HG03064 (cell line): ENCODE data around the gene CNTNAP1.
A peak's percentile ranks its signal among the peaks of the same experiment; 100 is the strongest.

ENCODE experiments used
- ATAC-seq: cut with Tn5 transposase; IDR thresholded peaks from one replicate; pipeline ENCODE4 v1.9.1; 2021; ENCODE audit warnings: low read depth; ENCODE audit not compliant: unreplicated experiment

Gene CNTNAP1

DNA sequence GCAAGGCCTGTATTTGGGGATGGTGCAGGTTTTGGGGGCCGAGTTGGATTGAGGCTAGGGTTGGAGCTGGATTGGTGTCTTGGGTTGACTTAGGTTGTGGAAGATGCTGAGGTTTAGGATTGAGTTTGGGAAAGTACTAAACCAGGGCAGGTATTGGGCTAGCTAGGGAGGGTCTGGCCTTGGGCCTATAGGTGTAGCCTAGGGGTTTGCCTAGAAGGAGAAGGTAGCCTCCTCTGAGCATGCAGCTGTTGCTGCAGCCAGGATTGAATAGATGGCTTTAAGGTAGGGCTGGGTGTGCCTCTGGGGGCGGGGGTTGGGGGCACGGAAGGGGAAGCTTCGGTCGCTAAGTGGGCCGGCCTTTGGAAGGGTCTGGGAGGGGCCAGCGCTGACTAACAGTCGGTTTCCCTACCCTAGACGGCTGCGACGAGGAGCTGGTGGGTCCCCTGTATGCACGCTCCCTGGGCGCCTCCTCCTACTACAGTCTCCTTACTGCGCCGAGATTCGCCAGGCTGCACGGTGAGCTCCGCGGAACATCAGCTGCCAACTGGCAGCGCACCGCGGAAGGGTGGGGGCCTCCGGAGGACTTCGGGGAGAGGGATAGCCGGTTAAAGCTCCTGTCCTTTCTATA lies 1.2 kb downstream of the CNTNAP1 start:
- ATAC-seq = no peak

DNA sequence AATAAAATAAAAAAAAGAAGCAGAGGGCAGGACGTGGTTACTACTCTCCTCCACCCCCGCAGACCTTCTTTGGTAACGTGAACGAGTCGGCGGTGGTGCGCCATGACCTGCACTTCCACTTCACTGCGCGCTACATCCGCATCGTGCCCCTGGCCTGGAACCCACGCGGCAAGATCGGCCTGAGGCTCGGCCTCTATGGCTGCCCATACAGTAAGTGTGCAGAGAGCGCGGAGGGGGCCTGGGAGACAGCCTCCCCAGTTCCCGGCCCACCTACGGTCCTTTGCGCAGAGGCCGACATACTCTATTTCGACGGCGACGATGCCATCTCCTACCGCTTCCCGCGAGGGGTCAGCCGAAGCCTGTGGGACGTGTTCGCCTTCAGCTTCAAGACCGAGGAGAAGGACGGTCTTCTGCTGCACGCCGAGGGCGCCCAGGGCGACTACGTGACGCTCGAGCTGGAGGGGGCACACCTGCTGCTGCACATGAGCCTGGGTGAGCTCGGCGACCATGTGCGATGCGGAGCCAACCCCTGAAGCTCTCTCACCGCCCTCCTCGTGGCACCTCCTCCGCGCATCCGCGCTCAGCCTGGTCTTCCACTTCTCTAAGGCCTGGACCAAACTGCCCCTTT lies 2.7 kb downstream of the CNTNAP1 start:
- no peak for ATAC-seq

DNA sequence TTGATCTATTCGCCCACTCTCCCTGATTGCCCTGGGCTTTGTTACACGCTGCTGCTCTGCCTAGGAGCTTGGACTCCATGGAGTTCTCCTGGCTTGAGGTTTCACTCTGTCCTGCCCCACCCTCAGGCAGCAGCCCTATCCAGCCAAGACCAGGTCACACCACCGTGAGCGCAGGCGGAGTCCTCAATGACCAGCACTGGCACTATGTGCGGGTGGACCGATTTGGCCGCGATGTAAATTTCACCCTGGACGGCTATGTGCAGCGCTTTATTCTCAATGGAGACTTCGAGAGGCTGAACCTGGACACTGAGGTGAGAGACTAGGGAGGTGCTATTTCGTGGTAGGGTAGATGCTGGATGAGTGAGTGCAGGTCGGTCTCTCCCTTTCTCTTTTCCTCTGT lies 3.5 kb downstream of the CNTNAP1 start:
- no peak for ATAC-seq

DNA sequence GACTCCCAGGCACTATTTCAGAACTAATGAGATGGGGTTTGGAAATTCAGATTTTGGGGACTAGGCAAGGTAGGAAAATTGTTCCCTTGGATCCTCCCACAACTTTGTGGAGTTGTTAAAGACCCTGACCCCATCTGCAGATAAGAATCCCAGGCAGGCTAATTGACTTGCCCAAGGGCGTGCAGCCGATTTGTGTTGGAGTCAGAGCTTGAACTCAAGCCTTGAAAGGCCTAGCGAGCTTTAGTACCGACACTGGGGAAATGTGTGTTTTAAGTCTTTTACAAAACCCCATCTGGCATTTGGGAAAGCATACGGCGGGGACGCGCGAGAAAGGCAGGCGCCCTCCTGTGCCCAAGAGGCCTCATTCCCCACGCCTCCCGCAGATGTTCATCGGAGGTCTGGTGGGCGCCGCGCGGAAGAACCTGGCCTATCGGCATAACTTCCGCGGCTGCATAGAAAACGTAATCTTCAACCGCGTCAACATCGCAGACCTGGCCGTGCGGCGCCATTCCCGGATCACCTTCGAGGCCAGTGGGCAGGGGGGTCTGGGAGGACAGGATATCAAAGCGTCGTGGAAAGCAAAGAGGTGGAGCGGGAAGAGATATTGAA lies 4.3 kb downstream of the CNTNAP1 start:
- ATAC-seq = no peak

DNA sequence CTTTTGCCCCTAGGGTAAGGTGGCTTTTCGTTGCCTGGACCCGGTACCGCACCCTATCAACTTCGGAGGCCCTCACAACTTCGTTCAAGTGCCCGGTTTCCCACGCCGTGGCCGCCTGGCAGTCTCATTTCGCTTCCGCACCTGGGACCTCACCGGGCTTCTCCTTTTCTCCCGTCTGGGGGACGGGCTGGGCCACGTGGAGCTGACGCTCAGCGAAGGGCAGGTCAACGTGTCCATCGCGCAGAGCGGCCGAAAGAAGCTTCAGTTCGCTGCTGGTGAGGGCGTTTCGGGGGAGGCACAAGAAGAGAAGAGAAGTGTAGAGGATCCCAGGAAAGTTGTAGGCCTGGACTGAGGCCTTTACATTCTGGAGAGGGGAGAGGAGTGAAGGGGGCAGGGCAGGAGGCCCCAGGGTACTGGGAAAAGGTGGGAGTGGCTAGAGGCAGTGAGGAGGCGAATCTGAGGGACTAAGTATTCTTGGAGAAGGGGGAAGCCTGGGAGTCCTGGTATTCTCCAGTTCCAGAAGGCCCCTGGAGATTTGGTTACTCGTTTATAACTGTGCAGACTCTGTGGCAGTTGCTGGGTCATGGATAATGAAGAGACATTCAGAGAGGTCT lies 5.5 kb downstream of the CNTNAP1 start:
- ATAC-seq = no peak

DNA sequence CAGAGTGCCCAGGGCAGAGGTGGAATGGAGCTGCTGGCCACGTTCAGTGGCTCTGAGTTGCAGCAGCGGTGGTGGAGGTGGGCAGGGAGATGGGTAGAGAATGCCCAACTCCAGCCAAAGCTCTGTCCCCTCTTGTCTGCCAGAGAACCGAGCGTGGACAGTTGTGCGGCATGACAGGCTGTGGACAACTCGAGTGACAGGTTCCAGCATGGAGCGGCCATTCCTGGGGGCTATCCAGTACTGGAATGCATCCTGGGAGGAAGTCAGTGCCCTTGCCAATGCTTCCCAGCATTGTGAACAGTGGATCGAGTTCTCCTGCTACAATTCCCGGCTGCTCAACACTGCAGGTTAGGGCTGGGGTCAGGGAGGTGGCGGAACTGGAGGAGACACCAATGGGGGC lies 8.3 kb downstream of the CNTNAP1 start:
- no peak for ATAC-seq

DNA sequence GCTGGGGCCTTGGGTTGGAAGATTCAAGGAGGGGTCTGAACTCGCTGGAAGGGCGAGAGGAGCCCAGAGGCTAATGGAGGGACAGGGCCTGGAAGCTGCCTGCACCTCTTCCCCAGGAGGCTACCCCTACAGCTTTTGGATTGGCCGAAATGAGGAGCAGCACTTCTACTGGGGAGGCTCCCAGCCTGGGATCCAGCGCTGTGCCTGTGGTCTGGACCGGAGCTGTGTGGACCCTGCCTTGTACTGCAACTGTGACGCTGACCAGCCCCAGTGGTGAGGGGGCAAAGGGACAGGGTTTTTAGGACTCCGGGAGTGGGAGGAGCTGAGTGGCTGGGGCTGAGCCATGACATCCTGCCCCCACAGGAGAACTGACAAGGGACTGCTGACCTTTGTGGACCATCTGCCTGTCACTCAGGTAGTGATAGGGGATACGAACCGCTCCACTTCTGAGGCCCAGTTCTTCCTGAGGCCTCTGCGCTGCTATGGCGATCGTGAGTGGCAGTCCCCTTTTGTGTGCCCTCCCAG lies 8.8 kb downstream of the CNTNAP1 start:
- no peak for ATAC-seq

DNA sequence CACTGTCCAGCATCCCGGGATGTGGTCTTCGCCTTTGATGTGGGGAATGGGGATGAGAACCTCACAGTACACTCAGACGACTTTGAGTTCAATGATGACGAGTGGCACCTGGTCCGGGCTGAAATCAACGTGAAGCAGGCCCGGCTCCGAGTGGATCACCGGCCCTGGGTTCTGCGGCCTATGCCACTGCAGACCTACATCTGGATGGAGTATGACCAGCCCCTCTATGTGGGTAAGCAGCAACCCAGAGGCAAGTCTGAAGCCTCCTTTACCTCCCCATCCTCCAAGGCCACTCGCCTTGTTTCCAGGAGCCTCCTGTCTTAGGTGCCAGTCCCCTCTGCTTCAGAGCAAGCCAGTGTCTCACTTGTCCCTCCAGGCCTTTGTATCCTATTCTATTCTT lies 10.2 kb downstream of the CNTNAP1 start:
- no peak for ATAC-seq

DNA sequence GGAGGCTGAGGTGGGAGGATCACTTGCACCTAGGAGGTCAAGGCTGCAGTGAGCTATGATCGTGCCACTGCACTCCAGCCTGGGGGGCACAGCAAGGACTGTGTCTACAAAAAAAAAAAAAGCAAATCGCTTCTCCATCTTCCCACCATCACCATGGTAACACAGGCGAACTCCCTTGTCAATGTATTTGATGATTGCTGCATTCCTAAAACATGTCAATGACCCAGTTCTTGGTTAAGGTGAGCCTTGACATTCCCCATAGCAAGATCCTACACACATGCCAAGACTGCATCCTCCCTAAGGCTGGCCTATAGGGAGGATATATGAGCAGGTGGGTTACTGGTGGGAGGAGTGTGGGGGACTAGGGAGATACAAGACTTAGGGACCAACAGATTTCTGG lies 12.2 kb downstream of the CNTNAP1 start:
- ATAC-seq = no peak

DNA sequence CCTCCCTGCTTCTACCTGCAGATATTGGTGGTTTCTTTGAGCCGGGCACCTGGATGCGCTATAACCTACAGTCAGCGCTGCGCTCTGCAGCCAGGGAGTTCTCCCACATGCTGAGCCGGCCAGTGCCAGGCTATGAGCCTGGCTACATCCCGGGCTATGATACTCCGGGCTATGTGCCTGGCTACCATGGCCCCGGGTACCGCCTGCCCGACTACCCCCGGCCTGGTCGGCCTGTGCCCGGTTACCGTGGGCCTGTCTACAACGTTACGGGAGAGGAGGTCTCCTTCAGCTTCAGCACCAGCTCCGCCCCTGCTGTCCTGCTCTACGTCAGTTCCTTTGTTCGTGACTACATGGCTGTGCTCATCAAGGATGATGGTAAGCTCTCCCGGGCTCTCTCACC lies 13.2 kb downstream of the CNTNAP1 start:
- ATAC-seq = no peak

DNA sequence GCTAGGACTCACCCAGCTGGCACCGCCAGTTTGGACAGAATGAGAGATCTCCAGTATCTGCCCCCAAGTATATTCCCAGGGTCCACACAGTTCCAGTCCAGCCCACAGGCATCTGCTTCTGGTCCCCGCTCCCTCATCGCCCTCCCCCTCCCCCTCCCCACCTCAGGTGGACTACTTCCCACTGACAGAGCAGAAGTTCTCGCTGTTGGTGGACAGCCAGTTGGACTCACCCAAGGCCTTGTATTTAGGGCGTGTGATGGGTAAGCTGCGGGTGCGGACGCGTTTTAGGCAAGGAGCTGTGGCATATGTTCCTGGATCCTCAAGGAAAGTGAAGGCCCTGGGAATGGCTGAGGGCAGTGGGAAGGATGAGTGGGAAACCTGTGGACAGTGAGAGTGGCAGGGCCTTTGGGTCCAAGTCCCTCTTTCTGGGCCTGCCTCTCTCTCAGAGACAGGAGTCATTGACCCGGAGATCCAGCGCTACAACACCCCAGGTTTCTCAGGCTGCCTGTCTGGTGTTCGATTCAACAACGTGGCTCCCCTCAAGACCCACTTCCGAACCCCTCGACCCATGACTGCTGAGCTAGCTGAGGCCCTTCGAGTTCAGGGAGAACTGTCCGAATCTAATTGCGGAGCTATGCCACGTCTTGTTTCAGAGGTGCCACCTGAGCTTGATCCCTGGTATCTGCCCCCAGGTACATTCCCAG lies 14.9 kb downstream of the CNTNAP1 start:
- ATAC-seq = no peak

DNA sequence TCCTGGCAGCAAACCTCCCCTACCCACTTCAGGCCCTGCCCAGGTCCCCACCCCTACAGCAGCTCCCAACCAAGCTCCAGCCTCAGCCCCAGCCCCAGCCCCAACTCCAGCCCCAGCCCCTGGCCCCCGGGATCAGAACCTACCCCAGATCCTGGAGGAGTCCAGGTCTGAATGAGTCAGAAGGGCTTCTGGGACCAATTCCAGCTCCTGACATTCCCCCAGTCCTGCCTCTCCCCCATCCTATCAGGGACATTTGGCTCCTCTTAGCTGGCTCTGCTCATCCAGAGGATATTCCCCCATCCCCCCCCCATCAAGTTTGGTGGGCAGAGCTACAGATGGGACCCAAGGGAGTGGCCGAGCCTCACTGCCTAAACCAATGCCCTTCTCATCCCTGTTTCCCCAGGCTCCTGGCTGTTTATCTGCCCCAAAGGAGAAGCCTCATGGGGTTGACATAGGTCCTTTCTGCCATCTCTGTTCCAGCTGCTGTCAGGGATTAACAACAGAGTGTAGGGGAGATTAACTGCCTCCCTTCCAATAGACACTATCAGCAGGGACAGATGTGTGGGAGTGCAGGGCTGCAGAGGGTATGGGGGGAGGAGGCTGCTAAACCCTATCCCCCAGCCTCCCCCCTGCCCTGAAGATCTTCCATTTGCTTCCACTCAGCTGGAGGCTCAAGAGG lies 16.5 kb downstream of the CNTNAP1 start:
- no peak for ATAC-seq

DNA sequence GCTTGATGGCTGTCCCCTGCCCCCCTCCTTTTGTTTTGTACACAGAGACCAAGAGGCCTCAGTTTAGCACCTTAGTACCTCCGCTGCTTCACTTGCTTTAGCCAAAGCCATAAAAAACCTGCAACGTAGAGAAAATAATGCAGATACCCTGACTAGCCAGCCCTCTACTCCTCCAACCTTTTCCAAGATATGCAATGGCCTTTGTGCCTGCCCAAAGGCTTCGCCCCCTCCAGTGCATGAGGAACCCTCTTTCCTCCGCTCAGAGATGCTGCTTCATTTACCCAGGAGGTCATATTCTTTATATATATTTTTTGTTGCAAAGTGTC lies 17.0 kb downstream of the CNTNAP1 start:
- ATAC-seq = no peak

DNA sequence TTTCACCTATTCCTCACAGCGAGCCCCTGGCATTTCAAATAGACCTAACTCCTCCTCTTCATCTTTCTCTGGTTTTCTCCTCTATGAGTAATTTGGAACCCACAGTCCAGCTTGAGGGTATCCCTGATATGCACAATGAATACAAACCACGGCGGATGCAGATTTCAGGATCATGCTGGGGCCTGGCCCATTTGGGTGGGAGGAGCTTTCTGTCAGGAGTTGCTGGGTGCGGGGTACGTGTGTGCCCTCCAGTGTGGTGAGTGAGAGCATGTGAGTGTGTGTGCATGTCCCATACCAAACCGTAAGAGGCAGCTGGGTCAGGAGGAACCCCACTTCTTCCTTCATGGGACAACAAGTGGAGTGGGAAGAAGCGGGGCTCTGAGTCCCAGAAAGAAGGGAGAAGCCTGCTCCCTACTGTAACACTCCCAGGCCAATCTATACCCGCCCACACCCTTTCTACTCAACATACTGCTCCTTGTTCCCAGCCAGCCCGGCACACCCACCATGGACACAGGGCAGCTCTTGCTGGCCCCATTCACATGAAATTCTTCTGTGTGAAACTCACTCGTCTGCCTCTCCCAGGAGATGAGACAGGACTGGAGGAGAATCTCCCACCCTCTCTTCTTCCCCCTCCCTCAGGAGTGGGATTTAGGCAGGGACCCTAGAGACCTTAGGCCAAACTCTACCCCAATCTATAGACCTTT lies 18.4 kb downstream of the CNTNAP1 start:
- no peak for ATAC-seq

DNA sequence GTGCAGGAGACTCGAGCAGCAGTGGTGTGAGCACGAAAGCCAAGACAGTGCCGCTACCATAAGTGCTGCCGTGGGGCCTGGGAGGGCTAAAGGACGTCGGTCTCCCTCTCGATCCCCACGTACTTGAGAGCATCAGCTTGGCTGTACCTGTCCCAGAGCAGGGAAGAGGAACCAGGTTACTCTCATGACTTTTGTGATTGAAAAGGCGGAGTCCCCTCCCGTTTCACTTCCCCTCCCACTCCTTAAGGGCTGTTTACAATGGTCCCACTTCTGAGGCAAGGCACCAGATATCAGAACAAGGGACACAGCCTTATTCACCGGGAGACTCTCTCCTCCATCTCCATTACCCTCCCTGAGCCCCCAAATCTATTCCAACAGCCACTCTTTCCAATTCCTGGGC lies 20.1 kb downstream of the CNTNAP1 start:
- ATAC-seq = no peak

DNA sequence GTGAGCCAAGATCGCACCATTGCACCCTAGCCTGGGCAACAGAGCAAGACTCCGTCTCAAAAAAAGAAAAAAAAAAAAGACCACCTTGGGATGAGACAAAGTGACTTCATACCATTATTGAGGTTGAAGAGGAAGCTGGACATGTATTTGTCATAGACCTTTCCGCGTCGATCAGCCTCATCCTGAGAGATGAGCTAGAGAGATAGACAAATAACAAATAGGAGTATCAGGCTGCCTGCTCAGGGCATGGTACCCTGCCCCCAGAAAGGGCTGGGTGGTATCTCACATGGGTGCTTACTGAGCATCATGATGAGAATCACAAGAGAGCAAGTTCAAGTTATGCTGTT lies 22.1 kb downstream of the CNTNAP1 start:
- no peak for ATAC-seq

DNA sequence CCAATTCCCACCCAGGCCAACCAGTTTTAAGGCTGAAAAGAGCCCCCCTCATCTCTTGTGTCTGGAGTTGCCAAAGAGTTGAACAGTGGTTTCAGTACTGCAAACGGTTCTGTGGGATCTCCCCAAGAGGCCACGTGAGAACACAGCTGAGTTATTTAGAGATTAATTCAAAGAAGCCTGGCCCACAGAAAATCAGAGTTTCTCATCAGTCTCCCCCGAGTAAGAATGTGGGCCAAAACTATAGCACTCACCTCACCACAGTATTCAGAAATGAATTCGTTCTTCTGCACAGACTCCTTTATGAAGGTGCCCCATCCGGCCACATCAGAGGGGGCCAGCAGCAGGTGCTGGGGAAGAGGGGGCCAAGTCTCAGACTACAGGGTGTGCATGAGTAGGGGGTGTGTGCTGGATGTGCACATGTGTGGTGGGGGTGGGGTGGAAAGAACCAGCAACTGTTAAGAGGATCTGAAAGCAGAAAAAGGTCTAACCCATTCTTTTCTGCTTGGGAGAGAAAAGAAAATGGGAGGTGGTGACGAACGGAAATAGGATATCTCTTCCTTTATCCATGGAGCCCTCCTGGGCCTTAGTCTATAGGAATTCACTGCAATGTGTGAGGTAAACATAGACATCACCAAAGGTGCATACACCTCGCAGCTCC lies 22.6 kb downstream of the CNTNAP1 start:
- peak; percentile 75 for ATAC-seq

DNA sequence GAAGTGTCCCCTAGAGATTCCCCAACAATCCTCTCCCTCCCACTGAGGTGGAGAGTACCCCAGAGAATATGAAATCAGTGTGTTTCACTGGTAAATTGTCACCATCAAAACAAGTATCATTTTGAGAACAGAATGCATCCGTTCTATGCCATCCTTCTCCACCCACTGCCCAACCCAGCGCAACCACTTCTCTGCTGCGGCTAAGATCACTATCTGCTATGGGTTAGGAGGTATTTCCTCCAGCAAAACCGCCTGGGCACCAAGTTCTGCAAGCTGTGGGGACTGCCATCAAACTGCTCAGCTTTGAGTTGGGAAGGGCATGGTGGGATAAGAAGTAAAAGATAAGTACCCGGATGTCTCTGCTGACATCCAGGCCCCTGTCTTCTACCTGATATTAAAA lies 24.4 kb downstream of the CNTNAP1 start:
- ATAC-seq = no peak

DNA sequence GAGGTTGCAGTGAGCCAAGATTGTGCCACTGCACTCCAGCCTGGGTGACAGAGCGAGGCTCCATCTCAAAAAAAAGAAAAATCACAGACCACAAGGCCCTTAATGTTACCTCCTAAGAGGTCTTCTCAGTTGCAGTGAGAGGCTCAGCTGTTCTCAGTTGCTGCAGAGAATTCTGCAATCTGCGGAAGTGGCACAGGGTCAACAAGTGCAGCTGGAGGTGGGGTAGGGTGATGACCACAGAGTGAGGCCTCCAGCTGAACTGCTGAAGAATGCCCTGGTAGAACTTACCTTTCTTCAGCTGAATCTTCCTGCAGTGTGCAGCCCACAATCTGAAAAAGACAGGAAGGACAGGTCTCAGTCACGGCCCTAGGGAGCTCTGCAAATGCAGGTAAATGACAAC lies 26.3 kb downstream of the CNTNAP1 start:
- ATAC-seq = no peak

DNA sequence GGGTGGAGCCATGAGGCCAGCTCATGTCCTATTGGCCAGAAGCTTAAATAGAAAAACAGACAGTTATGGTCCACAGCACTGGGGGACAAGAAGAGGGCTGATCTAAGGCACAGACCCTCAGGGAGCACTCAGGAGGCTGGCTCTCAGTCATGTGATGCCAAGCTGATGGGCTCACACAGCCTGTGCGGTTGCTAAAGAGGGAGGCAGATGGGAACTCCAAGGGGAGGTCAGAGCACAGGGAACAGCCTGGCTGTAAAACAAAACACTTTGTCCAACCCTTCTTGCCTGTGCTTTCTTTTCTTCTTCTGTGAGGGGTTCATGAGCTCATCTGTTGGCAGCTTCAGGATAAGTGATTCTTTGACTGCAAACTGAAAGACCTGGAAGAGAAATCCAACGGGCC lies 27.2 kb downstream of the CNTNAP1 start:
- ATAC-seq = no peak
